Activated CD8-positive, alpha-beta T cell treated with anti-CD3 and anti-CD28 coated beads for 36 hours (primary cell): ENCODE measurements around the gene SCT. TPM values are rescaled to one million over a fixed set of nuclear protein-coding genes. Genes with fewer than 3 reads are reported as not detected.
A peak's percentile ranks its signal among the peaks of the same experiment; 100 is the strongest.

Source experiments
- ATAC-seq: fragments of 200-7000 bp; cut with Tn5 transposase; one replicate; pipeline ENCODE4 v1.10.0; 2021; ENCODE audit warnings: mild to moderate bottlenecking, moderate library complexity
- CTCF ChIA-PET: fragments of 350-600 bp; sonication (Branson Sonifier 250); formaldehyde crosslinking; loops from one replicate; lab custom pipeline; 2021; ENCODE audit warnings: antibody characterized with exemption; lab: Charles Lee
- POLR2A ChIA-PET: fragments of 350-600 bp; sonication (Branson Sonifier 250); formaldehyde crosslinking; loops from one replicate; lab custom pipeline; 2021; ENCODE audit warnings: antibody characterized with exemption; lab: Charles Lee
- DNase-seq: peaks from one replicate; pipeline ENCODE4 v3.0.0-alpha.2; 2020
- H3K27ac Mint-ChIP-seq: one replicate; pipeline ENCODE4 v1.8.0; 2021; ENCODE audit warnings: mild to moderate bottlenecking, mixed read lengths
- H3K27me3 Mint-ChIP-seq: one replicate; pipeline ENCODE4 v1.8.0; 2021; ENCODE audit warnings: mixed read lengths
- H3K36me3 Mint-ChIP-seq: one replicate; pipeline ENCODE4 v1.8.0; 2021; ENCODE audit warnings: low read depth, mixed read lengths
- H3K4me1 Mint-ChIP-seq: one replicate; pipeline ENCODE4 v1.8.0; 2021; ENCODE audit warnings: low read depth, mixed read lengths
- H3K4me3 Mint-ChIP-seq: one replicate; pipeline ENCODE4 v1.8.0; 2021; ENCODE audit warnings: mild to moderate bottlenecking, moderate library complexity, mixed read lengths
- H3K9me3 Mint-ChIP-seq: one replicate; pipeline ENCODE4 v1.8.0; 2021; ENCODE audit warnings: mixed read lengths
- intact Hi-C: fragments of 100-400 bp; cut with micrococcal nuclease; formaldehyde crosslinking; loops from one replicate; pipeline ENCODE4 v1.10.0; 2022
- total RNA-seq, 2 experiments: library from RNA; stranded (reverse); gene quantifications; one replicate each; pipeline ENCODE4 v1.2.3, GENCODE V29; 2021
- TF ChIP-seq, protein P1 (sequence below): fragments of 200-600 bp; IDR thresholded peaks from one replicate; pipeline ENCODE4 v1.8.0; 2022; ENCODE audit warnings: antibody characterized with exemption, mild to moderate bottlenecking

Gene SCT
- total RNA-seq, 2 experiments from 2014 or later = not detected

GRCh38 chr11:579830-580601 lies 47.0 kb downstream of the SCT start:
- peaks cover 37% of the 10 kb centered on the region for H3K36me3 Mint-ChIP-seq
- no peak overlapping the region for H3K4me3 Mint-ChIP-seq
- ChIA-PET POLR2A (interaction anchor here (1.0 kb wide), 1 partner anchor 16 kb away, joined by 3 read pairs; no protein-coding TSS in a partner anchor), CTCF (interaction anchor here (0.6 to 1.6 kb wide), 2 partner anchors 25 to 143 kb away, joined by 3 read pairs; no protein-coding TSS in a partner anchor)
- TF ChIP-seq, protein P1, sequence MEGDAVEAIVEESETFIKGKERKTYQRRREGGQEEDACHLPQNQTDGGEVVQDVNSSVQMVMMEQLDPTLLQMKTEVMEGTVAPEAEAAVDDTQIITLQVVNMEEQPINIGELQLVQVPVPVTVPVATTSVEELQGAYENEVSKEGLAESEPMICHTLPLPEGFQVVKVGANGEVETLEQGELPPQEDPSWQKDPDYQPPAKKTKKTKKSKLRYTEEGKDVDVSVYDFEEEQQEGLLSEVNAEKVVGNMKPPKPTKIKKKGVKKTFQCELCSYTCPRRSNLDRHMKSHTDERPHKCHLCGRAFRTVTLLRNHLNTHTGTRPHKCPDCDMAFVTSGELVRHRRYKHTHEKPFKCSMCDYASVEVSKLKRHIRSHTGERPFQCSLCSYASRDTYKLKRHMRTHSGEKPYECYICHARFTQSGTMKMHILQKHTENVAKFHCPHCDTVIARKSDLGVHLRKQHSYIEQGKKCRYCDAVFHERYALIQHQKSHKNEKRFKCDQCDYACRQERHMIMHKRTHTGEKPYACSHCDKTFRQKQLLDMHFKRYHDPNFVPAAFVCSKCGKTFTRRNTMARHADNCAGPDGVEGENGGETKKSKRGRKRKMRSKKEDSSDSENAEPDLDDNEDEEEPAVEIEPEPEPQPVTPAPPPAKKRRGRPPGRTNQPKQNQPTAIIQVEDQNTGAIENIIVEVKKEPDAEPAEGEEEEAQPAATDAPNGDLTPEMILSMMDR = no peak
- H3K27ac Mint-ChIP-seq = peak overlapping the region; percentile 55
- intact Hi-C loops = no loop called here
- H3K4me1 Mint-ChIP-seq = peaks cover 36% of the 10 kb centered on the region
- ATAC-seq (no peak), DNase-seq (no peak)
- peaks cover 3% of the 10 kb centered on the region for H3K27me3 Mint-ChIP-seq
- H3K9me3 Mint-ChIP-seq = no peaks in the 10 kb centered on the region

GRCh38 chr11:578276-579035 lies 48.5 kb downstream of the SCT start:
- intact Hi-C loops = no loop called here
- peak overlapping the region; percentile 87 for H3K27ac Mint-ChIP-seq
- H3K4me1 Mint-ChIP-seq = peaks cover 47% of the 10 kb centered on the region
- peak overlapping the region; percentile 79 for H3K4me3 Mint-ChIP-seq
- peaks cover 30% of the 10 kb centered on the region for H3K36me3 Mint-ChIP-seq
- TF ChIP-seq, protein P1 = no peak
- POLR2A ChIA-PET = interaction anchor here (1.1 to 2.0 kb wide), 6 partner anchors 9 to 115 kb away, joined by 4 to 7 read pairs (median 4); no protein-coding TSS in a partner anchor
- H3K9me3 Mint-ChIP-seq = no peaks in the 10 kb centered on the region
- ATAC-seq (no peak), DNase-seq (no peak)
- peaks cover 11% of the 10 kb centered on the region for H3K27me3 Mint-ChIP-seq
- CTCF ChIA-PET = interaction anchor here (1.6 kb wide), 1 partner anchor 24 kb away, joined by 3 read pairs; no protein-coding TSS in a partner anchor

DNA sequence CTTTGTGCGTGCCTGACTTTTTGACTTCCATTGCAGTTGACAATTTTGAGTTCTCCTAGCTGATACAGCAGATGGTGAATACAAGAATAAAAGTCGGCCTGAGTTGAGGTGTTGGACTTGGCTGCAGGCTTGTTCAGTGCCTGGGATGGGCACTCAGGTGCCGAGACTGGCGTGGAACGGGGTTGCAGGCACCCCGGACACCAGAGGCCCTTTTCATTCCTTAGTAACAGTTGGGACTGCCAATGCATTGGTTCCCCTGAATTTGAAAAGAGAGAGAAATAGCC lies 49.4 kb downstream of the SCT start:
- peaks cover 28% of the 10 kb centered on the region for H3K36me3 Mint-ChIP-seq
- POLR2A ChIA-PET = interaction anchor here (1.0 to 2.0 kb wide), 8 partner anchors 8 to 310 kb away, joined by 3 to 7 read pairs (median 4); no protein-coding TSS in a partner anchor
- CTCF ChIA-PET = no interaction called here
- H3K4me1 Mint-ChIP-seq = peaks cover 47% of the 10 kb centered on the region
- intact Hi-C loops = no loop called here
- peak overlapping the region; percentile 87 for H3K27ac Mint-ChIP-seq
- TF ChIP-seq, protein P1 = no peak
- ATAC-seq (no peak), DNase-seq (no peak)
- peak overlapping the region; percentile 79 for H3K4me3 Mint-ChIP-seq
- no peaks in the 10 kb centered on the region for H3K9me3 Mint-ChIP-seq
- H3K27me3 Mint-ChIP-seq = peaks cover 11% of the 10 kb centered on the region

DNA sequence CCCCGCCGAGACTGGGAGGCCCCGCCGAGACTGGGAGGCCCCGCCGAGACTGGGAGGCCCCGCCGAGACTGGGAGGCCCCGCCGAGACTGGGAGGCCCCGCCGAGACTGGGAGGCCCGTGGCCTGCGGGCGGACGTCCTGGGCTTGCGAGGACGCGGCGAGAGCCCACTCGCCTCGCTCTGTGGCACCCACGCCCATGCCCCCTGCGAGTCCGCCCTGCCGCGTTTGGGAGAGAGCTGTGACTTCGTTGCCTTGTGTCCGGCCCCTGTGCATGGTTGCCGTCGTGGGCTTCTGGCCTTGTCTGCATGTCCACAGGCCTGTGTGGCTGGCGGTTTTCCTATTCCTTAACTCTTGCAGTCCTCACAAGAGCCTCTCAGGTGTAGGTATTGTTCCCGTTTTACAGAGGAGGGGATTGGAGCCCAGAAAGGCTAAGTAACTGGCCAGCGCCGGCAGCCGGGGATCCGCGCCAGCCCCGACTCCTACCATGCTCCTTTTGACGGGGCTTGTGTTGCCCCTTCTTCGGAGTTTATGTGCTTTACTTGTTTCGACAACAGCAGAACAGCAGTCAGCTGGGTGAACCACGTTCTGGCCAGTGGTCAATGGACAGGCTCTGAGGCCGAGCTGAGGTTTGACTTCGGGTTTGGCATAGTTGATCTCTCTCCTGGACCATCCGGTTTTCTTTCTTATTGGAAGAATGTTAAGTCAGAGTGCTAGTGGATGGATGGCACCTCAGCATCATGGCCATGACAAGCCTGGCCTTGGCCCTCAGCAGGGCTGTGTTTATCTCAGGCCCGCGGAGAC lies 50.0 kb downstream of the SCT start:
- POLR2A ChIA-PET = interaction anchor here (1.0 to 2.0 kb wide), 11 partner anchors 8 to 310 kb away, joined by 3 to 7 read pairs (median 4); partner anchors contain the start of genes TALDO1 and TMEM80
- no peak for ATAC-seq
- peak overlapping the region; percentile 87 for H3K27ac Mint-ChIP-seq
- intact Hi-C loops = no loop called here
- TF ChIP-seq, protein P1 = no peak
- H3K4me1 Mint-ChIP-seq = peaks cover 47% of the 10 kb centered on the region
- CTCF ChIA-PET = no interaction called here
- peak overlapping the region; percentile 79 for H3K4me3 Mint-ChIP-seq
- no peaks in the 10 kb centered on the region for H3K9me3 Mint-ChIP-seq
- DNase-seq = no peak
- H3K36me3 Mint-ChIP-seq = peaks cover 28% of the 10 kb centered on the region
- peaks cover 11% of the 10 kb centered on the region for H3K27me3 Mint-ChIP-seq

Other genes with a start within 250 kb of the SCT start
- under 1 TPM in 1 of 2 experiments, not detected in 1; 0.18 TPM for gene PKP3, start 233.0 kb downstream of the SCT start, total RNA-seq
- gene SIGIRR, start 212.2 kb downstream of the SCT start, total RNA-seq = 10 to 100 TPM; 33.9 to 35.0 TPM
- 10 to 100 TPM; 28.2 to 29.0 TPM for gene ANO9, start 185.2 kb downstream of the SCT start, total RNA-seq
- 10 to 100 TPM; 17.4 to 18.0 TPM for gene PTDSS2, start 176.9 kb downstream of the SCT start, total RNA-seq
- gene RNH1, start 119.9 kb downstream of the SCT start, total RNA-seq = 100 to 1,000 TPM; 105 to 110 TPM
- 10 to 100 TPM; 30.4 to 34.6 TPM for gene HRAS, start 91.6 kb downstream of the SCT start, total RNA-seq
- under 1 TPM; 0.67 to 0.99 TPM for gene LRRC56, start 89.7 kb downstream of the SCT start, total RNA-seq
- 1 to 10 TPM in 1 of 2 experiments, under 1 TPM in 1; 0.88 to 1.3 TPM for gene LMNTD2, start 66.4 kb downstream of the SCT start, total RNA-seq
- gene RASSF7, start 66.2 kb downstream of the SCT start, total RNA-seq = 10 to 100 TPM; 16.8 to 17.3 TPM
- gene PHRF1, start 50.7 kb downstream of the SCT start, total RNA-seq = 10 to 100 TPM; 43.1 to 44.5 TPM
- gene IRF7, start 11.2 kb downstream of the SCT start, total RNA-seq = 10 to 100 TPM; 34.6 to 37.5 TPM
- gene CDHR5, start 2.2 kb downstream of the SCT start, total RNA-seq = not detected
- gene DRD4, start 10.1 kb upstream of the SCT start, total RNA-seq = under 1 TPM; 0.88 to 0.89 TPM
- gene DEAF1, start 68.0 kb upstream of the SCT start, total RNA-seq = 10 to 100 TPM; 59.1 to 59.3 TPM
- 10 to 100 TPM; 10.6 to 12.5 TPM for gene TMEM80, start 68.6 kb upstream of the SCT start, total RNA-seq
- 10 to 100 TPM; 15.0 to 16.7 TPM for gene EPS8L2, start 79.0 kb upstream of the SCT start, total RNA-seq
- gene TALDO1, start 120.3 kb upstream of the SCT start, total RNA-seq = 100 to 1,000 TPM; 234 to 241 TPM
- 10 to 100 TPM; 45.8 to 48.8 TPM for gene GATD1, start 150.3 kb upstream of the SCT start, total RNA-seq
- under 1 TPM; 0.20 to 0.25 TPM for gene CEND1, start 162.9 kb upstream of the SCT start, total RNA-seq
- 10 to 100 TPM; 33.3 to 36.7 TPM for gene SLC25A22, start 171.1 kb upstream of the SCT start, total RNA-seq
- gene PIDD1, start 178.1 kb upstream of the SCT start, total RNA-seq = 10 to 100 TPM; 29.9 to 30.6 TPM
- 1,000 to 10,000 TPM; 3,638 to 3,686 TPM for gene RPLP2, start 182.8 kb upstream of the SCT start, total RNA-seq
- gene PNPLA2, start 191.7 kb upstream of the SCT start, total RNA-seq = 10 to 100 TPM; 29.7 to 32.0 TPM
- gene CRACR2B, start 200.7 kb upstream of the SCT start, total RNA-seq = 1 to 10 TPM; 2.1 to 2.4 TPM
- gene CD151, start 205.8 kb upstream of the SCT start, total RNA-seq = 10 to 100 TPM; 45.9 to 46.5 TPM
- 10 to 100 TPM; 83.0 to 89.2 TPM for gene POLR2L, start 215.3 kb upstream of the SCT start, total RNA-seq
- gene TSPAN4, start 215.7 kb upstream of the SCT start, total RNA-seq = 10 to 100 TPM; 15.4 to 16.0 TPM